ENCODE measurements around the gene MSLN.
"Not testable (repeated sequence)": the region's sequence is repeated elsewhere in the genome, so short reads cannot be mapped to it uniquely, and the experiment has no call there.

Gene MSLN

GRCh38 chr16:746637-747036, 13.9 kb upstream of the MSLN start:
- TF ChIP-seq CTCF (IDR thresholded peaks at IDR 0.05) = no peak
- no peak overlapping the region for H3K4me3 ChIP-seq
- no peak overlapping the region for H3K27ac ChIP-seq
- no peak for DNase-seq (ENCODE audit: low spot score)

- Histone ChIP-seq H3K27ac (no peak overlapping the region), H3K4me3 (no peak overlapping the region)
- DNase-seq (ENCODE audit: low spot score) = no peak
- no peak for TF ChIP-seq CTCF (IDR thresholded peaks at IDR 0.05)
Observed at GRCh38 chr16:747978-748746, 12.4 kb upstream of the MSLN start.

GRCh38 chr16:749010-749409, 11.5 kb upstream of the MSLN start:
- Histone ChIP-seq H3K27ac (no peak overlapping the region), H3K4me3 (no peak overlapping the region)
- TF ChIP-seq CTCF (IDR thresholded peaks at IDR 0.05) = no peak
- no peak for DNase-seq (ENCODE audit: low spot score)

GRCh38 chr16:750485-750884, 10.0 kb upstream of the MSLN start:
- Histone ChIP-seq H3K4me3 (no peak overlapping the region), H3K27ac (no peak overlapping the region)
- DNase-seq (ENCODE audit: low spot score) = no peak
- TF ChIP-seq CTCF (IDR thresholded peaks at IDR 0.05) = no peak

GRCh38 chr16:751152-752006, 9.2 kb upstream of the MSLN start:
- Histone ChIP-seq H3K4me3 (no peak overlapping the region), H3K27ac (no peak overlapping the region)
- TF ChIP-seq CTCF (IDR thresholded peaks at IDR 0.05) = no peak
- no peak for DNase-seq (ENCODE audit: low spot score)

- Histone ChIP-seq H3K27ac (no peak overlapping the region), H3K4me3 (no peak overlapping the region)
- DNase-seq (ENCODE audit: low spot score) = no peak
- no peak for TF ChIP-seq CTCF (IDR thresholded peaks at IDR 0.05)
Observed at GRCh38 chr16:752007-752312, 8.6 kb upstream of the MSLN start.

GRCh38 chr16:754121-754607, 6.4 kb upstream of the MSLN start:
- H3K27ac ChIP-seq; DNase-seq (ENCODE audit: low spot score); H3K4me3 ChIP-seq: not testable (repeated sequence)

Data from coronary artery (tissue), 2 donors.